Ascending aorta (tissue), 2 donors: Measurements from ENCODE around the gene RCAN2. TPM values are rescaled to one million over a fixed set of nuclear protein-coding genes. Genes with fewer than 3 reads are reported as not detected.

Experiments
- DNase-seq, 2 donors: peaks; one replicate each; pipeline ENCODE4 v3.0.0-alpha.2; 2019; ENCODE audit warnings: low spot score in 2 of 2
- H3K27ac ChIP-seq, 2 donors: fragments of 200-600 bp; sonication (generic); one replicate each; pipeline ENCODE4 v1.5.1; 2016 to 2017; ENCODE audit warnings: mild to moderate bottlenecking in 1 of 2
- H3K27me3 ChIP-seq: fragments of 200-600 bp; sonication (generic); one replicate; pipeline ENCODE4 v1.5.1; 2017
- H3K36me3 ChIP-seq, 2 donors: fragments of 200-600 bp; sonication (generic); one replicate each; pipeline ENCODE4 v1.5.1; 2016
- H3K4me1 ChIP-seq, 2 donors: fragments of 200-600 bp; sonication (generic); one replicate each; pipeline ENCODE4 v1.5.1; 2016 to 2017; ENCODE audit warnings: mild to moderate bottlenecking in 1 of 2
- H3K4me3 ChIP-seq, 2 donors: fragments of 200-600 bp; sonication (generic); one replicate each; pipeline ENCODE4 v1.5.1; 2016 to 2017; ENCODE audit warnings: mild to moderate bottlenecking in 1 of 2
- H3K9me3 ChIP-seq, 2 donors: fragments of 200-600 bp; sonication (generic); one replicate each; pipeline ENCODE4 v1.5.1; 2016
- CTCF ChIP-seq, 3 experiments: fragments of 200-600 bp in 2 of 3; fragments of 450-650 bp in 1 of 3; sonication (generic) in 2 of 3; IDR thresholded peaks; one replicate each; pipeline ENCODE4 v1.5.1; 2016 to 2019; ENCODE audit warnings: antibody characterized with exemption in 3 of 3, mild to moderate bottlenecking in 1 of 3, moderate library complexity in 1 of 3
- intact Hi-C: fragments of 100-400 bp; cut with DNase I; formaldehyde crosslinking; loops from one replicate; pipeline ENCODE4 v1.15.1; 2023
- total RNA-seq: library from RNA; depleted of rRNA; stranded (reverse); fragments of >200 nt; gene quantifications from one replicate; pipeline ENCODE4 v1.1.0, GENCODE V29; 2016

The RCAN2 gene
- total RNA-seq, 1 donor from 2014 or later = 83.4 TPM

DNA sequence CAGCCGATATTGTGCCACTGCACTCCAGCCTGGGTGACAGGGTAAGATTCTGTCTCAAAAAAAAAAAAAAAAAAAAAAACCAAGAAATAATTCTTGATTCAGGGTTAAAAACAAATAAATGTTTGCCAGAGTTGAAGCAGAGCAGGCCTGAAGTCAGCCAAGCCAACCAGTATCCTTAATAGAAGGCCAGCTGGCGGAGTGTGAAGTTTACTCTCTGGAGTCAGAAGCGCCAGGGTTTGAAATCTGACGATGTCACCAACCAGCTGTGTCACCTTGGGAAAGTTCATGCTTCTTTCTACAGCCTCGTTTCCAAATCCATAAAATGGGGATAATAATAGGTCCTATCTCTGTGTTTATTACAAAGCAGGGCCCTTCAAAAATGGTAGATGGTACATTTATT, 247.5 kb downstream of the RCAN2 start:
- no peaks in the 10 kb centered on the region for H3K9me3 ChIP-seq
- TF ChIP-seq CTCF (IDR thresholded peaks at IDR 0.05) = no peak
- no peak for DNase-seq
- H3K27ac ChIP-seq = no peak overlapping the region
- H3K4me1 ChIP-seq = peaks cover 0 to 16% of the 10 kb centered on the region in 2 donors
- peaks cover 17 to 32% of the 10 kb centered on the region in 2 donors for H3K36me3 ChIP-seq
- no peaks in the 10 kb centered on the region for H3K27me3 ChIP-seq
- no peak overlapping the region for H3K4me3 ChIP-seq
- intact Hi-C loops = no loop called here

- no peak for TF ChIP-seq CTCF (IDR thresholded peaks at IDR 0.05)
- H3K4me1 ChIP-seq = peaks cover 0 to 16% of the 10 kb centered on the region in 2 donors
- H3K9me3 ChIP-seq = no peaks in the 10 kb centered on the region
- intact Hi-C loops = no loop called here
- DNase-seq = no peak
- no peak overlapping the region for H3K27ac ChIP-seq
- no peak overlapping the region for H3K4me3 ChIP-seq
- H3K27me3 ChIP-seq = no peaks in the 10 kb centered on the region
- peaks cover 21 to 32% of the 10 kb centered on the region in 2 donors for H3K36me3 ChIP-seq
Measured at GRCh38 chr6:46242921-46243320, 248.3 kb downstream of the RCAN2 start.

- Histone ChIP-seq H3K27ac (peak overlapping the region in 1 of 2 donors; percentile 19), H3K27me3 (no peaks in the 10 kb centered on the region), H3K36me3 (peaks cover 15 to 29% of the 10 kb centered on the region in 2 donors), H3K4me3 (no peak overlapping the region), H3K9me3 (no peaks in the 10 kb centered on the region), H3K4me1 (peaks cover 0 to 16% of the 10 kb centered on the region in 2 donors)
- no peak for DNase-seq
- intact Hi-C loops = no loop called here
- no peak for TF ChIP-seq CTCF (IDR thresholded peaks at IDR 0.05)
Measured at GRCh38 chr6:46240866-46241565, 250.2 kb downstream of the RCAN2 start.

DNA sequence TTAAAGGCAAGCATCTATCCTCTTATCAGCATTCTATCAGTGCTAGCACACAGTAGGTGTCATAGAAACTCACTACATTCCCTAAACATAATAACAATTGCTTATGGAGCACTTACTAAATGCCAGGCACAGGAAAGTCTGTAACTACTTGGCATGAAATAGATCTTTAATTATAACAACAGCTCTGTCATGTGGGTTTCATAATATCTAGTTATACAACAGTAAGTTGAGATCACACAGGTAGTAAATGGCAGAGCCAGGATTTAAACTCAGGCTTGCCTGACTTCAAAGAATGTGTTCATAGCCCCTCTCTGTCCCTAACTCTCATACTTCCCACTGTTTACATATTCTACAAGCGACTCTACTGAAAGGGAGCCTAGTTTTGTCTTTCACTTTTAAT, 254.5 kb downstream of the RCAN2 start:
- H3K4me1 ChIP-seq = peaks cover 0 to 21% of the 10 kb centered on the region in 2 donors
- H3K27ac ChIP-seq = peak overlapping the region in 1 of 2 donors; percentile 58
- no peaks in the 10 kb centered on the region for H3K27me3 ChIP-seq
- intact Hi-C loops = no loop called here
- H3K9me3 ChIP-seq = no peaks in the 10 kb centered on the region
- no peak for DNase-seq
- TF ChIP-seq CTCF (IDR thresholded peaks at IDR 0.05) = no peak
- peaks cover 4 to 22% of the 10 kb centered on the region in 2 donors for H3K36me3 ChIP-seq
- H3K4me3 ChIP-seq = no peak overlapping the region

GRCh38 chr6:46235242-46235641, 256.0 kb downstream of the RCAN2 start:
- no peak for TF ChIP-seq CTCF (IDR thresholded peaks at IDR 0.05)
- DNase-seq = no peak
- Histone ChIP-seq H3K9me3 (peaks cover 0 to 2% of the 10 kb centered on the region in 2 donors), H3K4me1 (peaks cover 0 to 10% of the 10 kb centered on the region in 2 donors), H3K27me3 (no peaks in the 10 kb centered on the region), H3K27ac (peak overlapping the region in 1 of 2 donors; percentile 58), H3K4me3 (no peak overlapping the region), H3K36me3 (peaks cover 9 to 35% of the 10 kb centered on the region in 2 donors)
- intact Hi-C loops = no loop called here
